ENCODE results near the gene ADRA1B. TPM values are rescaled to one million over a fixed set of nuclear protein-coding genes. Genes with fewer than 3 reads are reported as not detected.

ADRA1B gene
- total and polyA plus RNA-seq, 2 of the 8 experiments (the other 6 are each of a cell fraction or from before 2014, with no cell fraction given): not detected

GRCh38 chr5:159921721-159922120 lies 5.4 kb downstream of the ADRA1B start:
- CTCF ChIA-PET (ENCODE audit: partially characterized antibody): interaction anchor here (1.1 to 1.7 kb wide), 2 partner anchors 239 to 480 kb away, joined by 4 to 5 read pairs; no protein-coding TSS in a partner anchor
- H3K79me1 ChIP-seq (ENCODE audit: low read depth, low read length): no peaks in the 10 kb centered on the region
- TF ChIP-seq GTF2F1 (IDR thresholded peaks at IDR 0.05; ENCODE audit: borderline replicate concordance, low read depth, low read length) (no peak), SIX5 (IDR thresholded peaks at IDR 0.05; ENCODE audit: low read depth, low read length) (no peak), BACH1 (IDR thresholded peaks at IDR 0.05; ENCODE audit: low read length) (no peak), SIRT6 (IDR thresholded peaks at IDR 0.05; ENCODE audit: low read length) (no peak), HDAC6 (IDR thresholded peaks at IDR 0.05; ENCODE audit: low read depth, low read length) (no peak), ATF3 (IDR thresholded peaks at IDR 0.05; ENCODE audit: insufficient read depth, low read depth, low read length) (no peak), RNF2 (IDR thresholded peaks at IDR 0.05; ENCODE audit: borderline replicate concordance, low read depth, low read length, missing control alignments, poor library complexity, severe bottlenecking) (no peak), TEAD4 (IDR thresholded peaks at IDR 0.05; ENCODE audit: low read depth, low read length) (no peak), JUN (IDR thresholded peaks at IDR 0.05; ENCODE audit: low read depth, low read length) (no peak), BCL11A (IDR thresholded peaks at IDR 0.05; ENCODE audit: low read depth in 2 of 2, low read length in 2 of 2) (no peak), SP2 (IDR thresholded peaks at IDR 0.05; ENCODE audit: low read length) (no peak), ATF2 (IDR thresholded peaks at IDR 0.05; ENCODE audit: low read length) (no peak), POLR2A (IDR thresholded peaks at IDR 0.05; ENCODE audit: control extremely low read depth in 1 of 2, low read depth in 2 of 2, low read length in 2 of 2) (no peak)

More at GRCh38 chr5:159921721-159922120, 5.4 kb downstream of the ADRA1B start:
- H4K20me1 ChIP-seq (replicated peaks in 1 of 2; ENCODE audit: control insufficient read depth in 1 of 2, insufficient read depth in 2 of 2, low read length in 2 of 2): no peaks in the 10 kb centered on the region
- POLR2A ChIA-PET (ENCODE audit: partially characterized antibody): no interaction called here
- no peak overlapping the region for H2BK120ac ChIP-seq (replicated peaks; ENCODE audit: low read depth, low read length)
- no peak overlapping the region for H3K27ac ChIP-seq (ENCODE audit: low read depth, low read length)
- H3K9ac ChIP-seq (replicated peaks in 1 of 4; ENCODE audit: extremely low read depth in 1 of 4, low read depth in 3 of 4, low read length in 3 of 4): no peak overlapping the region
- H3K4me3 ChIP-seq (ENCODE audit: extremely low read depth in 1 of 4, insufficient read depth in 2 of 4, low read depth in 3 of 4, low read length in 4 of 4): no peak overlapping the region
- H3K14ac ChIP-seq (ENCODE audit: insufficient read length): no peak overlapping the region
- WGBS, 2 experiments (ENCODE audit: extremely low coverage in 1 of 2, insufficient coverage in 1 of 2, insufficient read length in 1 of 2, insufficient replicate concordance in 2 of 2, low coverage in 1 of 2, low lambda C conversion rate in 2 of 2, missing lambda C conversion rate in 1 of 2): 83% methylated on average over 3 of the region's 3 CpGs; no CpG with 5 or more reads in 1 of the 2 experiments
- H2BK12ac ChIP-seq (ENCODE audit: low read depth, low read length): no peak overlapping the region
- no peak overlapping the region for H3K56ac ChIP-seq (replicated peaks; ENCODE audit: insufficient read length, low read depth, low read length)
- H3K23ac ChIP-seq (ENCODE audit: insufficient read length): no peak overlapping the region
- no peak overlapping the region for H2AK5ac ChIP-seq (ENCODE audit: low read depth, low read length)
- H4K8ac ChIP-seq (ENCODE audit: extremely low read depth, insufficient read depth, low read length): no peak overlapping the region
- no peaks in the 10 kb centered on the region for H3K36me3 ChIP-seq (ENCODE audit: control insufficient read depth in 2 of 4, insufficient read depth in 4 of 4, low read length in 3 of 4)
- no peaks in the 10 kb centered on the region for H3K9me3 ChIP-seq (ENCODE audit: insufficient read depth in 2 of 2, low read depth in 1 of 2, low read length in 1 of 2)
- DNase-seq (ENCODE audit: low read depth in 1 of 2, low spot score in 2 of 2): no peak
- H2AFZ ChIP-seq (ENCODE audit: low read length): no peak overlapping the region
- no peak overlapping the region for H2BK15ac ChIP-seq (ENCODE audit: low read length)
- no peak overlapping the region for H2BK5ac ChIP-seq (ENCODE audit: low read depth, low read length)
- H3K4ac ChIP-seq (replicated peaks; ENCODE audit: insufficient read length, low read depth, low read length): no peak overlapping the region
- no peaks in the 10 kb centered on the region for H3K79me2 ChIP-seq (ENCODE audit: control insufficient read depth in 1 of 2, insufficient read depth in 2 of 2, low read length in 2 of 2)
- no peaks in the 10 kb centered on the region; the same call in 1 of the 2 replicates for H3K23me2 ChIP-seq (ENCODE audit: low read depth, low read length)
- no peak overlapping the region for H4K91ac ChIP-seq (replicated peaks; ENCODE audit: insufficient read length, low read length)
- H3K27me3 ChIP-seq (replicated peaks in 1 of 4; ENCODE audit: control insufficient read depth in 3 of 4, extremely low read depth in 1 of 4, insufficient read depth in 3 of 4, low read length in 3 of 4): peaks cover 6 to 13% (median 11%) of the 10 kb centered on the region in 4 experiments
- H3K18ac ChIP-seq (ENCODE audit: extremely low read depth, low read length): no peak overlapping the region
- no peak for FAIRE-seq
- H2BK20ac ChIP-seq (ENCODE audit: low read length): no peak overlapping the region
- no peaks in the 10 kb centered on the region; a peak in 1 of 7 replicates for H3K4me1 ChIP-seq (replicated peaks in 1 of 4; ENCODE audit: control insufficient read depth in 3 of 4, insufficient read depth in 4 of 4, low read length in 3 of 4)
- no peak overlapping the region for H4K5ac ChIP-seq (ENCODE audit: insufficient read length, low read depth, low read length)
- no peak overlapping the region for H3K4me2 ChIP-seq (ENCODE audit: insufficient read depth in 1 of 2, low read depth in 2 of 2, low read length in 2 of 2)
